ENCODE measurements around the gene NUDT12. TPM values are rescaled to one million over a fixed set of nuclear protein-coding genes. Genes with fewer than 3 reads are reported as not detected.

The NUDT12 gene
- polyA plus RNA-seq, 3 donors: 0.08 to 1.1 (median 0.11) TPM

- no peak overlapping the region for H3K27ac Mint-ChIP-seq
- H3K36me3 ChIP-seq (replicated peaks in 1 of 2; ENCODE audit: control insufficient read depth in 1 of 2, insufficient read depth in 2 of 2, low read length in 2 of 2): no peaks in the 10 kb centered on the region
- H2AFZ ChIP-seq (ENCODE audit: insufficient read depth, low read depth, low read length, poor library complexity, severe bottlenecking): no peak overlapping the region
- H3K9me3 Mint-ChIP-seq: peaks cover 0 to 4% (median 0%) of the 10 kb centered on the region in 7 donors
- H3K9me3 ChIP-seq (replicated peaks in 1 of 2; ENCODE audit: control insufficient read depth in 1 of 2, insufficient read depth in 1 of 2, low read length in 2 of 2): no peaks in the 10 kb centered on the region
- H3K27ac ChIP-seq (ENCODE audit: low read depth in 1 of 2, low read length in 2 of 2): no peak overlapping the region
- H3K36me3 Mint-ChIP-seq: no peaks in the 10 kb centered on the region
- DNase-seq: no peak
- H3K27me3 Mint-ChIP-seq (ENCODE audit: low read depth in 3 of 3): peaks cover 0 to 2% (median 0%) of the 10 kb centered on the region in 3 donors
- no peak overlapping the region for H3K4me3 ChIP-seq (replicated peaks in 1 of 3; ENCODE audit: low read depth in 2 of 3, low read length in 3 of 3)
- H3K27me3 ChIP-seq (ENCODE audit: control insufficient read depth in 2 of 2, insufficient read depth in 2 of 2, low read length in 2 of 2): no peaks in the 10 kb centered on the region
- no peak for TF ChIP-seq CTCF (IDR thresholded peaks at IDR 0.05)
- no peaks in the 10 kb centered on the region for H3K4me1 Mint-ChIP-seq
- intact Hi-C loops (cut with micrococcal nuclease): no loop called here
- H3K79me2 ChIP-seq (ENCODE audit: insufficient read depth, low read length): no peaks in the 10 kb centered on the region
- H3K4me2 ChIP-seq (replicated peaks; ENCODE audit: extremely low read depth, low read length, poor library complexity, severe bottlenecking): no peak overlapping the region
- no peaks in the 10 kb centered on the region for H3K4me1 ChIP-seq (ENCODE audit: control insufficient read depth in 1 of 2, insufficient read depth in 2 of 2, low read length in 2 of 2)
- H4K20me1 ChIP-seq (ENCODE audit: insufficient read depth, low read length): no peaks in the 10 kb centered on the region
- H3K4me3 Mint-ChIP-seq: no peak overlapping the region
- no peak overlapping the region for H3K9ac ChIP-seq (ENCODE audit: insufficient read depth, low read length, poor library complexity, severe bottlenecking)
These were observed 20.1 kb downstream of the NUDT12 start for GRCh38 chr5:103542441-103542840.

- Mint-ChIP-seq H3K4me3 (no peak overlapping the region), H3K27me3 (ENCODE audit: low read depth in 3 of 3) (peaks cover 0 to 2% (median 0%) of the 10 kb centered on the region in 3 donors), H3K4me1 (no peaks in the 10 kb centered on the region), H3K27ac (no peak overlapping the region), H3K9me3 (peaks cover 0 to 4% (median 0%) of the 10 kb centered on the region in 7 donors), H3K36me3 (no peaks in the 10 kb centered on the region)
- Histone ChIP-seq H3K4me1 (ENCODE audit: control insufficient read depth in 1 of 2, insufficient read depth in 2 of 2, low read length in 2 of 2) (no peaks in the 10 kb centered on the region), H3K79me2 (ENCODE audit: insufficient read depth, low read length) (no peaks in the 10 kb centered on the region), H3K9ac (ENCODE audit: insufficient read depth, low read length, poor library complexity, severe bottlenecking) (no peak overlapping the region), H3K4me3 (replicated peaks in 1 of 3; ENCODE audit: low read depth in 2 of 3, low read length in 3 of 3) (no peak overlapping the region), H3K9me3 (replicated peaks in 1 of 2; ENCODE audit: control insufficient read depth in 1 of 2, insufficient read depth in 1 of 2, low read length in 2 of 2) (no peaks in the 10 kb centered on the region), H3K4me2 (replicated peaks; ENCODE audit: extremely low read depth, low read length, poor library complexity, severe bottlenecking) (no peak overlapping the region), H4K20me1 (ENCODE audit: insufficient read depth, low read length) (no peaks in the 10 kb centered on the region), H2AFZ (ENCODE audit: insufficient read depth, low read depth, low read length, poor library complexity, severe bottlenecking) (no peak overlapping the region), H3K36me3 (replicated peaks in 1 of 2; ENCODE audit: control insufficient read depth in 1 of 2, insufficient read depth in 2 of 2, low read length in 2 of 2) (no peaks in the 10 kb centered on the region), H3K27ac (ENCODE audit: low read depth in 1 of 2, low read length in 2 of 2) (no peak overlapping the region), H3K27me3 (ENCODE audit: control insufficient read depth in 2 of 2, insufficient read depth in 2 of 2, low read length in 2 of 2) (no peaks in the 10 kb centered on the region)
- intact Hi-C loops (cut with micrococcal nuclease): no loop called here
- DNase-seq: no peak
- TF ChIP-seq CTCF (IDR thresholded peaks at IDR 0.05): no peak
- no CpG with 5 or more reads among the region's 3 CpGs for WGBS (ENCODE audit: insufficient coverage)
These were observed 21.0 kb downstream of the NUDT12 start for GRCh38 chr5:103541569-103541968.

Measured in CD14-positive monocyte (primary cell).